GM21619 (cell line): ENCODE measurements around the gene LRRC8D.

Source experiments
- ATAC-seq: cut with Tn5 transposase; IDR thresholded peaks from one replicate; pipeline ENCODE4 v1.9.1; 2021; ENCODE audit not compliant: unreplicated experiment

LRRC8D gene

DNA sequence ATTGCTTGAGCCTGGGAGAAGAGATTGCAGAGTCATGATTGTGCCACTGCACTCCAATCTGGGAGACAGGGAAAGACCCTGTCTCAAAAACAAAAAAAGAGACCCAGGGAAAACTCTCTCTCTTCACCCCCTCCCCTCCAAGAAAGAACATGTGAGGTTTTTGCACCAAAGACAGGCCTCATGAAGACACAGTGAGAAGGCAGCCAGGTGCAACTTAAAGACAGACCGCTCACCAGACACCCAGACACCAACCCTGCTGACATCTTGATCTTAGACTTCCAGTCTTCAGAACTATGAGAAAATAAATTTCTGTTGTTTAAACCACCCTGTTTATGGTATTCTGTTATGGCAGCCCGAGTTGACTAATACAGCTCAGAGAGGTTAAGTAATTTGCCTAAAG is 13.3 kb upstream of the LRRC8D start:
- ATAC-seq = no peak

DNA sequence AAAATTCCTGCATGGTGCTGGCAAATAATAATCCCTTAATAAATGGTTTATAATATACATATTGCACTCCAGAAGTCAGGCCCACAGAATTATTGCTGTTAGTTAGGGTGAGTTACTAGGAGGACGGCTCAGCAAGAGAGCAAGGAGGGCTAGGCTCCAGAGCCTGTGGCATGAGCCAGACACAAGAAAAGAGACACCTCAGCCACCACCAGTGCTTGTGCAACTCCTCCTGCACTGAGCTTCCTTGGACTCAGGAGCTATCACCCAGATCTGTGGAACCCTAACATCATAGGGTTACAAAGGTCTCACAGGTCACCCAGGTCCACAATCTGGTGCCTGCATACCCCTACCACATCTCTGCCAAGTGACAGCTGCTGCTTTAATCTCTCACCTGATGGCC is 12.8 kb upstream of the LRRC8D start:
- no peak for ATAC-seq

DNA sequence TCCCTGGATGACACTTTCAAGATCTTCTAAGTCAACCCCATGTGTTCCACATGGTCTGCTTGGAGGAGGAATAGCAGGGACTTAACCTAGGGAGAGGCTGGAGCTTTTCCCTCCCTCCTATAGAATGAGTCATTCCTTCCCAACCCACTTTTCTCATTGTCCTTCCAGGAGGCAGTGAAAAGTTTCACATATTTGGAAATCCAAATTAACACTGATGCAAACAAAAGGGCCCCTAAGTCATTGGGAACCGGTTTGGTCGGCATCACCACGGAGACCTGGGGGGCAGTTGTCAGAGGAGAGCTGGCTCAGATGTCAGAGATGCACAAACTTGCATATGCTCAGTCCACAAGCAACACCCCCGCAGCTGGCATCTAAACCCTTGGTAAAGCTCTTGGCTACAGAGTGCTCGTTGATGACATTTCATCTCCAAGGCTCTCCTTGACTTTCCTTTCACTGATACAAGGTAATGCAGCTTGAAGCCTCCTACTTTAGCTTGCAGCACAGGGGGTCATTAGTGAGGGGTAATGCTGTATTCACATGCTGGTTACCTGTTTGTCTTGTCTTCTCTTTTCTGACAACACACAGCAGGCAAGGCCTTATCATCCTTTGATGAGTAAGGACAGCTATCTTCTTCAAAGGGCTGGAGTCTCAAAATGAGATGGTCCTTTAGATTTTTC is 12.3 kb upstream of the LRRC8D start:
- ATAC-seq = no peak

DNA sequence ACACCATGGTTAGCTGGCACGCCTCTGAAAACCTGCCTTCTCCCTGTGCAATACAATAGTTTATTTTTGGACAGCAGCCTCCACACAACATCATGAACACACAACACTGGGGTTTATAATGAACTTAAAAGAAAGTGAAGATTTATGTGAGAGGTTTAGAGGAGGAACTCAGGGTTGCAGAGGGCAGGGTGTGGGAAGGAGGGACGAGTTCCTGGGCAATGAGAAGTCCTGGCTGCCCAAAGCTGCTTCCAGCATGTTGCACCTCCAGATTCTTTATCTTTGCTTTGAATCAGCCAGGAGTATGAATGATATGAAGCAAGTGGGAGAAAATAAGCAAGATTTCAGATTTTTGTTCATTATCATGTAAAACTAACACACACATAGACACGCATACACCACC is 11.3 kb upstream of the LRRC8D start:
- ATAC-seq = no peak

DNA sequence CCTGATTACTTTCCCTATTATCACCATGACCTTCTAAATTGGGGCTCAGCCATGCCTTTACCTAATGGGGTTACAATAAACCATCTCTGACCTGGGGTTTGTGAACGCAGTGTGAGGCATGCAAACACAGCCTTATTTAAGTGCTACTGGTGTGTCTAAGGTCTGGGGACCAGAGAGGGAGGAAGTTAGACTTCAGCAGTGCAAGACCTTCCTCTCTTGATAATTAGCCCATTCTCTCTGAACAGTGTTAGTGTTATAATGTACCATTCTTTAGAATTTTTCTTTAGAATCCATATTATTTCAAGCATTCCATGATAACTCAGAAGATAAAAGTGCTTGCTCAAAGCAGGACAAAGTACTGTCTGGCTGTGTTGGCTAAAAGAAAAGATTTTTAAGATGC is 10.5 kb upstream of the LRRC8D start:
- ATAC-seq = no peak

DNA sequence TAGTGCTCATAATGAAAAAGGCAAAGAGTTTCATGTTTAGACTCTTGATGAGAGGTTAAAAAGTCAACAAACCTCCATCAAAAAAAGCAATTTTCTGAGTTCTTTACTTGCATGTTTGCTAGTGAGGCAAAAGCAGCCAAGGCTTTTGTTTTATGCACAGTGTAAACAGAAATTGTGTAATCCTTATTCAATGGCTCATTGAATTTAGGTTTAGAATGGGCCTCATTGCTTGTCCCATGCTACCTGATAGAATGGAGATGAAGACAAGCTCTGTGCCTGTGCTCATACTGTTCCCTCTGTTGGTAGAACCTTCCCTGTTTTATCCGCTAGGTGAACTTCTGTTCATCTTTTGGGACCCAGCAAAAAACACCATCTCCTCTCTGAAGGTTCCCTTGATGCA is 10.0 kb upstream of the LRRC8D start:
- ATAC-seq = no peak

DNA sequence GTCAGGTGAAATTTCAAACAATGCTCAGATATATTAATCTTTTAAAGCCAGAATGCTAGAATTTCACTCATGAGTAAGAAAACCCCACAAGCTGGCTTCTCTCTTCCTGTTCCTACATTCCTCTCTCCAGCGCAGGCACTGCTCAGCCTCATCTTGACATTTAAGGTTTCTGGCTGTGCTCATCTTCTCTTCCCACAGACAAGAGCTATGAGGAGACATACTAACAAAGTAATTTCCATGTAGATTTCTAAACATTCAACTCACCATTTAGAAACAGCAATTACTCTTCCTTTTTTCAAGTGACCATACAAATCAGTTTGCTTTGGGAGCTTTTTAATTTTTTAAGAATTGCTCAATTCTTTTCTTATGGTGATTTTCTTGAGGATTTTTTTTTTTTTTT is 7.8 kb upstream of the LRRC8D start:
- no peak for ATAC-seq

DNA sequence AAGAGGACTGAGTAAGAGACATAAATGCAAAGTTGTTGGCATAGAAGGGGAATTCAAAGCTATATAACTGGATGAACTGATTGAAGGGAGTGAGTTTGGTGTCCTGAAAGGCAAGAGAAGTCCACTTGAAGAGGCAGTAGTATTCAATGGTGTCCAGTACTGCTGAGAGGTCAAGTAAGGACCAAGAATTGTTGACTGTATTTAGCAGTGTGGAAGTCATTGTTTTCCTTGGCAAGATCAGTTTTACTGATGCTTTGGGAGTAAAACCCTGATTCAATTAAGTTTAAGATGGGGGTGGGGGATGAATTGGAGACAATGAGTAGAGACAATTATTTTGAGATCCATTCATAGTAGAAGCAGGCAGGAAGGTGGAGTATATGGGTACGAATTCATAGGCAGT is 5.8 kb upstream of the LRRC8D start:
- ATAC-seq = no peak

DNA sequence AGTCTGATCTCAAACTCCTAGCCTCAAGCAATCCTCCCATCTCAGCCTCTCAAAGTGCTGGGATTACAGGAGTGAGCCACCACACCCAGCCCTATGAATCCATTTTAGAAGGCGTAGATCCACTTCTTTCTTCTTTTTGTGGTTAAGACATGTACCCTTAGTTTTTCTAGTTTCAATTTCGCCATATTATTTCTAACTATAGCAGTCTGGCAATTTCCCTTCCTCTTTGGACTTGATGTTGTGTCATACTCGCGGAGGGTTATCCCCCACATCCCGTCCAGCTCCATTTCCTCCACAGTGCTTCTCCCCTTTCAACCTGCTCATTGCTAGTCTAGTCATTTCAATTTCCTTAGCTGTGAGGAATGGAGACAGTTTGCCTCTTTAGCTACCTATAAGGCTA is 5.2 kb upstream of the LRRC8D start:
- peak; percentile 58 for ATAC-seq

DNA sequence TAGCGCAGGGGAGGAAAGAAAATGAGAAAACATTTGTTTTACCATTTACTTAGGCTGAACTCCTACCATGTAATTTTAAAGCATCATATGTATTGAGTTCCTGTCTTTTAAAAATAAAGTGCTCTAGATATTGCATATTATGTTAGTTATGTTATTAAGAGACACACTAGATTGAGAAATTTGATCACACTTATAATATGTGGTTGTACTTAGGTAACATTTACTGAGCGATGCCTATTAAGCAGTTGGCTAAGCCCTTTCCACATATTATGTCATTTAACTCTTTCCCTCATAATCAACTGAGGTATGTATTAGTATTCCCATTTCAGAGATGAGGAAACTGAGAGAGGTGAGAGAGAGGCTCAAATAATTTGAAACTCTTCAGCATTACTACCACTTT is 4.5 kb upstream of the LRRC8D start:
- no peak for ATAC-seq

DNA sequence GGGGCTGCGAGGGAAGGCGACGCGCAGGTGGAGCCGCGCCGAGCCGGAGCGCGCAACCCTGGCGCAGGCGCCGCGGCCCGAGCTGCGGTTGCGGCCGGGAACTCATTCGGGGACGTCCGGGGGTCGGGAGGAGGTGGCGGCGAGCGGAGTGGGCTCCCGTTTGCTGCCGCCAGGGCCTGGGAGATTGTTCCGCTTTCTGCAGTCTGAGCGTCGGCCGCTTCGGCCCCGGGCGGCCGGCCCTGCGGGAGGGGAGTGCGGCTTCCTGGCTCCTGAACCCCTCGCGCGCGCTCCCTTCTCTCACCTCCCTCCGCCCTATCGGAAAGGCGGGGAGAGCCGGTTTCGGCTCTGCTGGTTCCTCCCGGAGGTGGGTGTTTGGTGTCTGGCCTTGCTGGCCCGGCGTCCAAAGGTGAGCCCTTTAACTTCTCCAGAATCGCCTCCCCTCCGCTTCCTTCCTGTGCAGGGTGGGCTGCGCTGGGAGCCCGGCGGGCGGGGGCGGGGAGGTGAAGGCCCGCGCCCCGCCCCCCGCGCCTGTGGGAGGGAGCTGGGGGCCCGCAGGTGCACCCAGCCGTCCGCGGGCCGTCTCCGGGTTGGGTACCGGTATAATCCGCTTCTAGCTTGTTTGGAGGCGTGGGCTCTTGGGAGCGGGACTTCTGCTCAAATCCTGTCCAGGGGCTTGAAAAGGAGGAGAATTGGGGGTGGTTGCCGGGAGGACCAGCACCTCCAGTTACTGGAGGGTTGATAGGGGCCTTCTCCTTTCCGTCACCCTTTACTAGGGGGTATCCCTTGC is 683 bp downstream of the LRRC8D start:
- ATAC-seq = peak; percentile 51

DNA sequence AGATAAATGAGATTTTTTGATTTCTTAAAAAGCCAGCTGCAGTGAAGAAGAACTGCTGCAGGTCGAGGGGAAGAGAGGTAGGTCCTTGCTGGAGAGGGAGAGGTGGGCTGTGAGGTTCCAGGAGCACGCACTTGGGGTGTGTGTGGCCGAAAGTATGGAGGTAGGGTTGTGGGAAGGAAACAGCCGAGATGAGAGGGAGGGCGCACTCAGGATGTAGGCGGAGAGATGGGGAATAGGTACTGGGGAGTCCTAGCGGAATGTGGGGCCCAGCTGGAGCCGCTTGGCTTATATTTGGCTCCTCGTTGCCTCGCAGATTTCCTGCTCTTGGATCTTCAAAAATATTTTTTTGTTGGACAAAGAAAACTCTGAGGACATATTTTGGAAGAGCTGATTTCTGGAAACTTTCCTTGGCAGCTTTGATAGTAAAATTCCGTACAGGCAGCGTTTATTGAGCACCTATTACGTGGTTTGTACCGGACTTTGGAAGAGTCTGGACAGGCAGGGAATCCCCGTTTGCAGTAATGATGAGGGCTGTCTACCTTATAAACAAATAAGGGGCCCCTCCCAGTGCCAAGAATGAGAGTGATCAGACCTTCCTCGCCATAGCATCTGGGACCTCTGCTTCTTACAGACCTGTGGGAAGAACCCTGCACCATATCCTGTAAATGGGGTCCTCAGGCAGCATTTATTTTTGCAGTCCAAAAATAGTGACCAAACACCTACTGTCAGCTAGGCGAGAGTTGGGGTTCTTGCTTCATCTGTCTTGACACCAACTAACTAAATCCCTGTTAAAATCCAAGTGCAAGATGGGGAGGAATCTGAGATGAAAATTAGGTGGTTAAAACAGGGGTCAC is 1.5 kb downstream of the LRRC8D start:
- ATAC-seq = no peak

DNA sequence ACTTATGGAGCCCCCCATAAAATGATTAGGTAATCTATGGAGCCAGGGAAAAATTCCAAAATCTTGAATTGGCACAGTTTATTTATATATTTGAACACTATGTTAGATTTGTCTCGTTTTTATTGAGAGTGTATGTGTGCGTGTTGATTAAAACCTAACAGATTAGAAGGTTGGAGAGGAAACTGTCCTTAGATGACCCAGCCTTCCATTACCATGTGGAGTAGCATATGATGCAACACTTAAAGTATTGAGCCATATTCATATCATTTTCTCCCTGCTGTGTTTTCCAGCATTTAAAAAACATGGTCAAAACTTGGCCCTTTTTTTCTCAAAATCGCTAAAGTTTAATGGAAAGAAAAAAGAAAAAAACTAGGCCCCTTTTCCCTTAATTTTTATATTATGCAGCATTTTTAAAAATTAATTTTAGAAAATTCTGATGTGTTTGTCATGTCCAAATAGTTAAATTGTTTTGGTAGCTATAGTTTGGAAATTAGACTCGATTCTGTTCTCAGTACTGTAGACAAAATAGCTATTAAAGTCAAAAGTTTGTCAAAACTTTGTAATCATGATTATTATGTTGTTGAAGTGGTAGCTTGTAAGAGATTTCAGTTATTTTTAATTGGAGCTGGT is 2.3 kb downstream of the LRRC8D start:
- no peak for ATAC-seq

DNA sequence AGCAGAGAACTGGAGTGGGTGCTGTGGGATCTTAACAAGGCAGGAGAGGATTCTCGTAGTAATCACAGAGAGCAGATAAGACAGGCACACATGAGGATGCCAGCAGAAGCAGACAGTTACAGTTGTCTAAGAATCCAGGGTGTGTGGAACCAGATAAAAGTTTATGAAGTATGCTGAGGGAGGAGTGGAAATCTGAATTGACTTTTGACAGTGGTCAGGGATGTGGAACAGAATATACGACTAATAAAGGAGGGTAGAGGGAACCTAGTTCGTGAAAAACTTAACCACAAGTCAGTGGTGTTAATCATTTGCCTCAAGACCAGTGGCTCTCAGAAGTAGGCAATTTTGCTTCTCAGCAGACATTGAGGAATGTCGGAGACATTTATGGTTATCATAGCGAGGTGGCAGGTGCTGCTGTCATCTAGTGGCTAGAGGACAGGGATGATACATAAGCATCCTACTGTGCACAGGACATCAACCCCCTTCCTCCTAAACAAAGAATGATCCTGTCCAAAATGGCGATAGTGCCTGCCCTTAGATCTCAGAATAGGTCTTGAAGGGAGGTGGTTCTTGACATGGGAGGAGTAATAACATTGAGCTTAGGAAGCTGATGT is 3.0 kb downstream of the LRRC8D start:
- ATAC-seq = no peak

DNA sequence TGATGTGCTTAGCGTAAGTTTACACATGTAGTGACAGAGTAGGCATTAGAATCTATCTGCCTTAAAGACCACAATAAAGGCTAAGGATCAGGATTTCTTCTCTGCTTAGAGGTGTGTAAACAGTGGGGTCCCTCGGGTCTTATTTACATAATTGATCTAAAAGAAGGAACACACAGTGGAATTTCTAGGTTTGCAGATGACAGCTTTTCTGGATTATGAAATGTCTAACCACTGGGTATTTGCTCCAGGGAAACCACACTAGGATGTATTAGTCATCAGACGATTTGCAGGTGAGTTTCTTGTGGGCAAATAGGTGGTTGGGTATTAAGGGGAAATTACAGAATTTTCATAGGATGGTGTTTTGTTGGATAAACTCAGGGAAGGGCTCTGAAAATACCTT is 5.8 kb downstream of the LRRC8D start:
- no peak for ATAC-seq

DNA sequence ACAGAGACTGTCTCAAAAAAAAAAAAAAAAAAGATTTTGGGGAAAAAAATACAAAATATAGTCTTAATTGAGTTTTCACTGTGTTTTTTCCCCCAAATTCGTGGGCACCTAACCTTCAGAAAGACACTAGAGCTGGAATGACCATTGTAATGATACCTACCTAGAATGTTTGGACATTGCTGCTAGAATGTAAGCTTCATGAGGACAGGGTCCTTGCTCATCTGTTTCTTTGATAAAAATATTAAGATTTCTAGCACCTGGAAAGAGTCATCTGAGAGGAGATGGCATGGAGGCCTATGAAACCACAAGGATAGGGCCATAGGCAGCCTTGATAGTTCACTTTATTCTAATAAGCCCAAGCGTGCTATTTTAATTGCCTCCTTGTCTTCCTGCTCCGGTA is 6.5 kb downstream of the LRRC8D start:
- ATAC-seq = no peak

DNA sequence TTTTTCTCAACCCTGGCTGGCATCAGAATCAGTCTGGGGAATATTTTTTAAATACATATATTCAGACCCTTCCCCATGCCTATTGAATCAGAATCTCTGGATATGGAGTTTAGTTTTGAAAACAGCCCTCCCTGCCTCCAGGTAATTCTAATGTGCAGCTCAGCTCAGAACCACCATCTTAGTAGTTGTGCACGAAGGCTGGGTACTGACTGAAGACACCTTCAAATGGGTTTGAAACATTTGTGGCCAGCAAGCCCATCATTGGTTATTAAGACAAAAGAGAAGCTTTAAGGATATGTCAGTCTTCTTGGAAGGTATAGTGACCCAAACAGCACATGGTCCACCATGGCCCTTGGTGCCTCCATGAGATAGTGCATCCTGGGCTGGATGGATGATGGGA is 7.1 kb downstream of the LRRC8D start:
- no peak for ATAC-seq

DNA sequence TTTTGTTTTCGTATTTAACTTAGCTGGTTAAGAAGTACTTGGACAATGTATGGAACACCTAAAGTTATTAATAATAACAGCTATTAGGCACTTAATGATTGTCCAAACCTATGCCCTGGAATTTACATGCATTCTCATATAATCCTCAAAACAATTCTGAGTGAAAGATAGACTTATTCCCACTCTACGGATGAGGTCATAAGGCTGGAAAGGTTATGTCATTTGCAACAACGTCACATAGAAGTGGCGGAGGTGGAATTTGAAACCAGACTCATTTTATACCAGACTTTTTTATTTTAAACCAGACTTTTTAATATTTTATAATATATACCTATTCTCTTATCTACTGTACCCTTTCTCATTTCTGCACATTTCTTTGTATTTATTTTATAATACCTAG is 8.4 kb downstream of the LRRC8D start:
- ATAC-seq = no peak

DNA sequence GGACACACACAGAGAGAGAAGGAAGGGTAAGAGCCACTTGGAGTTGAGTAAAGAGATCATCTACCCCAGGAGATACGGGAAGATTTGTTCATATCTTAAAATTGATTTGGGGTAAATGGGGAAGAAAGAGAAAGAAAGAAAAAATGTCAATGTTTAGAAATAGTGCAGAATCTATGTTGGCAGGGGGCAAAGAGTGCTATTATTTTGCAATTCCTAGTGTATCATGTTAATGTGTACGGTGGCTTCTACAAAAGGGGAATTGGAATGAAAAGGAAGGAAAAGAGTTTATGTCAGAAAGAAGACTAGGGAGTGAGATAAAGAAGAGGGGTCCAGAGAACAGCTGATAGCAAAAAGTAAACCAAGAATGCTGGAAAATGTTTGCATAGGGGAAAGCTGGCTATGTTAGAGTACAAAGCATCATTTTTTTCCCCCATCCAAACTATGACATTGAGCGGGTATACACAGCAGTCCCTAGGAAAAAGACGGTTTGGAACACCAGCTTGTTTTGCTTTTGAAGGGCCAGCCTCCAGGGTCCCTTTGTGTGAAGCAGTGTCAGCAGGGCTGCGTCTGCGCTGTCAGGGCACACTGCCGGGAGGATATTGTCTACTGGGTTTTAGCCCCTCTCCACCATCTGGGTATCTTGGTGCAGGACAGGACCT is 10.8 kb downstream of the LRRC8D start:
- ATAC-seq = no peak

DNA sequence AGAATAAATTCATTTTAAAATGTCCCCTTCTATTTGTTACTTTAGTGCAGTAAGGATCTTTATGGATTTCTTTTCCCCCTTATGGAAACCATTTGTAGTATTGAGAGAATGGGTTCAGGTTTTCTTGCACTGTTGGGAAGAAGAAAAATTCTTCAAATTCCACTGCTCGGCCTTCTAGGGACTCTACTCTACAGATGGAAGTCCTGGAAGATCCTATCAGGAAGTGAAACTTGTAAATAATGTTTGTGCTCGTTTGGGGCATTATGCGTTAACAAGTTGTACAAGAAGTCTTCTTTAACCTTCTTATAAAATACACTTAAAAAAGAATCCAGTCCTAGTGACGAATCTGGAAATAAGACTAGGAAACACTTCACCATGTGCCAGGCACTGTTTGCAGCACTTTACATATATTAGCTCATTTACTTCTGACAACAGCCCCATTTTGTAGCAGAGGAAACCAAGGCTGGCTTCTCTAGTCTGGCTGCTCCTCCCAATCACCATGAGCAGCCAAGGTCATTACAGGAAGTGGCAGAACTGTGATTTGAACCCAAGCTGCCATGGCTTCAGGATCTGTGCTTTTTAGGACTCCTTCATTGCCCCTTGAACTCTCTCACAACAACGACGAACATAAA is 11.8 kb downstream of the LRRC8D start:
- no peak for ATAC-seq
